ENCODE data around the gene TROAP. TPM values are rescaled to one million over a fixed set of nuclear protein-coding genes. Genes with fewer than 3 reads are reported as not detected.

TROAP gene
- total RNA-seq, 1 donor from 2014 or later = 1.4 TPM

- Histone ChIP-seq H3K36me3 (no peaks in the 10 kb centered on the region), H3K4me3 (no peak overlapping the region), H3K9me3 (no peaks in the 10 kb centered on the region), H3K27ac (no peak overlapping the region), H3K27me3 (ENCODE audit: low read depth) (no peaks in the 10 kb centered on the region), H3K4me1 (peaks cover 8% of the 10 kb centered on the region)
- no peak for DNase-seq
- TF ChIP-seq CTCF (IDR thresholded peaks at IDR 0.05) = no peak
- no peak for ATAC-seq
- intact Hi-C loops (cut with DNase I) = no loop called here
Observed at GRCh38 chr12:49362077-49362476, 39.0 kb downstream of the TROAP start.

GRCh38 chr12:49364989-49365388, 41.9 kb downstream of the TROAP start:
- peaks cover 23% of the 10 kb centered on the region for H3K4me1 ChIP-seq
- intact Hi-C loops (cut with DNase I) = no loop called here
- no peak overlapping the region for H3K27ac ChIP-seq
- no peaks in the 10 kb centered on the region for H3K36me3 ChIP-seq
- TF ChIP-seq CTCF (IDR thresholded peaks at IDR 0.05) = no peak
- no peak overlapping the region for H3K4me3 ChIP-seq
- ATAC-seq (no peak), DNase-seq (no peak)
- H3K27me3 ChIP-seq (ENCODE audit: low read depth) = no peaks in the 10 kb centered on the region
- H3K9me3 ChIP-seq = no peaks in the 10 kb centered on the region

GRCh38 chr12:49365542-49365941, 42.5 kb downstream of the TROAP start:
- Histone ChIP-seq H3K36me3 (no peaks in the 10 kb centered on the region), H3K27me3 (ENCODE audit: low read depth) (no peaks in the 10 kb centered on the region), H3K9me3 (no peaks in the 10 kb centered on the region), H3K4me3 (peak overlapping the region; percentile 79), H3K4me1 (peaks cover 25% of the 10 kb centered on the region), H3K27ac (no peak overlapping the region)
- ATAC-seq (no peak), DNase-seq (no peak)
- TF ChIP-seq CTCF (IDR thresholded peaks at IDR 0.05) = no peak
- intact Hi-C loops (cut with DNase I) = no loop called here

- TF ChIP-seq CTCF (IDR thresholded peaks at IDR 0.05) = no peak
- Histone ChIP-seq H3K4me1 (peaks cover 25% of the 10 kb centered on the region), H3K27me3 (ENCODE audit: low read depth) (no peaks in the 10 kb centered on the region), H3K9me3 (no peaks in the 10 kb centered on the region), H3K4me3 (peak overlapping the region; percentile 79), H3K36me3 (no peaks in the 10 kb centered on the region), H3K27ac (peak overlapping the region; percentile 91)
- ATAC-seq (peak; percentile 14 to 47), DNase-seq (no peak)
- intact Hi-C loops (cut with DNase I) = no loop called here
Observed at GRCh38 chr12:49366096-49366651, 43.1 kb downstream of the TROAP start.

GRCh38 chr12:49366652-49367380, 43.8 kb downstream of the TROAP start:
- Histone ChIP-seq H3K4me1 (peaks cover 25% of the 10 kb centered on the region), H3K27me3 (ENCODE audit: low read depth) (no peaks in the 10 kb centered on the region), H3K27ac (peak overlapping the region; percentile 91), H3K36me3 (no peaks in the 10 kb centered on the region), H3K4me3 (peak overlapping the region; percentile 79), H3K9me3 (no peaks in the 10 kb centered on the region)
- ATAC-seq (peak; percentile 95 to 97), DNase-seq (peak; percentile 89)
- intact Hi-C loops (cut with DNase I) = no loop called here
- peak; percentile 30 for TF ChIP-seq CTCF (IDR thresholded peaks at IDR 0.05)
